Measurements from ENCODE around the gene FCHO1. TPM values are rescaled to one million over a fixed set of nuclear protein-coding genes. Genes with fewer than 3 reads are reported as not detected.
A peak's percentile ranks its signal among the peaks of the same experiment; 100 is the strongest.

FCHO1 gene
- total and polyA plus RNA-seq, 10 of the 15 experiments (the other 5 are each of a cell fraction or from before 2014, with no cell fraction given): 0.14 to 45.8 (median 15.8) TPM

- TF ChIP-seq IRF5 (IDR thresholded peaks at IDR 0.05; ENCODE audit: borderline replicate concordance): no peak
- TF ChIP-seq NFIC (IDR thresholded peaks at IDR 0.05; ENCODE audit: low read depth, low read length): peak; percentile 53; the same call in 1 of the 2 replicates
- TF ChIP-seq ASH2L (IDR thresholded peaks at IDR 0.05; ENCODE audit: borderline replicate concordance, low read depth): no peak
- peak; percentile 50 to 54; a peak in 2 of 4 replicates for TF ChIP-seq BHLHE40 (IDR thresholded peaks at IDR 0.05; ENCODE audit: borderline replicate concordance in 1 of 2, low read depth in 2 of 2, low read length in 1 of 2)
- TF ChIP-seq ZBED1 (IDR thresholded peaks at IDR 0.05; ENCODE audit: borderline replicate concordance): no peak
- TF ChIP-seq NR2C1 (IDR thresholded peaks at IDR 0.05): 0 out of 2 replicates have a peak, but pooled peaks have one; percentile 33
- TF ChIP-seq MTA2 (IDR thresholded peaks at IDR 0.05; ENCODE audit: low read depth): peak; percentile 79
- TF ChIP-seq BACH1 (IDR thresholded peaks at IDR 0.05; ENCODE audit: borderline replicate concordance): no peak
- TF ChIP-seq SREBF1 (IDR thresholded peaks at IDR 0.05; ENCODE audit: low read length): no peak
- peak; percentile 31 for TF ChIP-seq BCL3 (IDR thresholded peaks at IDR 0.05; ENCODE audit: borderline replicate concordance, insufficient read depth, low read depth, low read length, poor library complexity, severe bottlenecking)
- TF ChIP-seq RBBP5 (conservative IDR thresholded peaks at IDR 0.05): no peak
- TF ChIP-seq ZBTB40 (IDR thresholded peaks at IDR 0.05; ENCODE audit: borderline replicate concordance): no peak; the same call in 1 of the 2 replicates
- TF ChIP-seq RFX5 (IDR thresholded peaks at IDR 0.05; ENCODE audit: low read depth, low read length): no peak
- TF ChIP-seq TARDBP (IDR thresholded peaks at IDR 0.05; ENCODE audit: borderline replicate concordance): no peak
- no peak for TF ChIP-seq PRDM15 (CRISPR knock-in tag; IDR thresholded peaks at IDR 0.05)
These were observed 3.6 kb downstream of the FCHO1 start (continued) for GRCh38 chr19:17754634-17755442.

Measured in GM12878 (cell line).